Tibial artery (tissue), 4 donors: ENCODE data around the gene RAB3IP.

ENCODE experiments used
- DNase-seq, 2 donors: peaks; one replicate each; pipeline ENCODE4 v3.0.0-alpha.2; 2019
- H3K27ac ChIP-seq, 2 donors: fragments of 200-600 bp; sonication (generic) in 1 of 2; 1 replicate in 1 of 2; 2 replicates in 1 of 2; pipeline ENCODE4 v1.5.1; 2018 to 2019; ENCODE audit warnings: mild to moderate bottlenecking in 1 of 2
- H3K27me3 ChIP-seq, 2 donors: fragments of 200-600 bp; sonication (generic) in 1 of 2; one replicate each; pipeline versions ENCODE4 v1.5.1 to v1.6.0; 2016 to 2019
- H3K36me3 ChIP-seq, 3 donors: fragments of 200-600 bp; sonication (generic) in 2 of 3; one replicate each; pipeline ENCODE4 v1.5.1; 2016 to 2019; ENCODE audit warnings: mild to moderate bottlenecking in 2 of 3
- H3K4me1 ChIP-seq, 4 donors: fragments of 200-600 bp; sonication (generic) in 2 of 4; 1 replicate in 3 of 4; 2 replicates in 1 of 4; pipeline ENCODE4 v1.5.1; 2016 to 2019
- H3K4me3 ChIP-seq, 2 donors: fragments of 200-600 bp; sonication (generic) in 1 of 2; 1 replicate in 1 of 2; 2 replicates in 1 of 2; pipeline ENCODE4 v1.5.1; 2018 to 2019; ENCODE audit warnings: mild to moderate bottlenecking in 2 of 2
- H3K9me3 ChIP-seq, 3 donors: fragments of 200-600 bp; sonication (generic) in 1 of 3; one replicate each; pipeline ENCODE4 v1.5.1; 2016 to 2019
- CTCF ChIP-seq, 2 experiments: fragments of 200-600 bp in 1 of 2; fragments of 450-650 bp in 1 of 2; IDR thresholded peaks; one replicate each; pipeline ENCODE4 v1.5.1; 2017 to 2019; ENCODE audit warnings: antibody characterized with exemption in 2 of 2, mild to moderate bottlenecking in 1 of 2, moderate library complexity in 1 of 2
- intact Hi-C: fragments of 100-400 bp; cut with DNase I; formaldehyde crosslinking; loops from one replicate; pipeline ENCODE4 v1.15.0; 2023; ENCODE audit warnings: low total_unique reads

Gene RAB3IP

GRCh38 chr12:69821032-69821455, 82.4 kb downstream of the RAB3IP start:
- intact Hi-C loops, result no loop called here
- TF ChIP-seq CTCF (IDR thresholded peaks at IDR 0.05), result no peak
- Histone ChIP-seq H3K36me3 (peaks cover 1 to 4% (median 2%) of the 10 kb centered on the region in 3 donors), H3K4me1 (peaks cover 0 to 12% (median 5%) of the 10 kb centered on the region in 4 donors), H3K27me3 (no peaks in the 10 kb centered on the region), H3K27ac (no peak overlapping the region), H3K9me3 (no peaks in the 10 kb centered on the region), H3K4me3 (no peak overlapping the region)
- no peak for DNase-seq

GRCh38 chr12:69821456-69822159, 82.9 kb downstream of the RAB3IP start:
- Histone ChIP-seq H3K27ac (no peak overlapping the region), H3K27me3 (no peaks in the 10 kb centered on the region), H3K4me3 (no peak overlapping the region), H3K9me3 (no peaks in the 10 kb centered on the region), H3K36me3 (peaks cover 0 to 1% (median 0%) of the 10 kb centered on the region in 3 donors), H3K4me1 (peaks cover 0 to 12% (median 5%) of the 10 kb centered on the region in 4 donors)
- intact Hi-C loops, result no loop called here
- no peak for TF ChIP-seq CTCF (IDR thresholded peaks at IDR 0.05)
- DNase-seq, result no peak

GRCh38 chr12:69822201-69822860, 83.7 kb downstream of the RAB3IP start:
- no peak overlapping the region for H3K27ac ChIP-seq
- H3K9me3 ChIP-seq, result no peaks in the 10 kb centered on the region
- no peak overlapping the region for H3K4me3 ChIP-seq
- H3K4me1 ChIP-seq, result peaks cover 0 to 12% (median 5%) of the 10 kb centered on the region in 4 donors
- DNase-seq, result no peak
- intact Hi-C loops, result no loop called here
- H3K36me3 ChIP-seq, result no peaks in the 10 kb centered on the region
- TF ChIP-seq CTCF (IDR thresholded peaks at IDR 0.05), result no peak
- H3K27me3 ChIP-seq, result no peaks in the 10 kb centered on the region

GRCh38 chr12:69824028-69824427, 85.4 kb downstream of the RAB3IP start:
- Histone ChIP-seq H3K36me3 (no peaks in the 10 kb centered on the region), H3K4me3 (no peak overlapping the region), H3K4me1 (peaks cover 0 to 12% (median 5%) of the 10 kb centered on the region in 4 donors), H3K9me3 (no peaks in the 10 kb centered on the region), H3K27ac (no peak overlapping the region), H3K27me3 (no peaks in the 10 kb centered on the region)
- DNase-seq, result no peak
- no peak for TF ChIP-seq CTCF (IDR thresholded peaks at IDR 0.05)
- intact Hi-C loops, result no loop called here

- no peak within 1 kb of the TSS for H3K4me3 ChIP-seq
- no peak within 1 kb of the TSS for H3K27ac ChIP-seq
- intact Hi-C loops, result no loop called here
These were observed 86.4 kb downstream of the RAB3IP start, which contains the start of gene MYRFL for GRCh38 chr12:69824966-69825560. MYRFL (plus strand) TSS chr12:69825227; CDS start chr12:69825518, 291 bp downstream.

More at GRCh38 chr12:69824966-69825560, 86.4 kb downstream of the RAB3IP start, which contains the start of gene MYRFL:
- Histone ChIP-seq H3K9me3 (no peaks in the 10 kb centered on the region), H3K36me3 (no peaks in the 10 kb centered on the region), H3K27me3 (no peaks in the 10 kb centered on the region), H3K4me1 (peaks cover 0 to 12% (median 5%) of the 10 kb centered on the region in 4 donors)
- DNase-seq, result no peak
- TF ChIP-seq CTCF (IDR thresholded peaks at IDR 0.05), result no peak
